ENCODE data around the gene PRDX5.
A peak's percentile ranks its signal among the peaks of the same experiment; 100 is the strongest.

Gene PRDX5

DNA sequence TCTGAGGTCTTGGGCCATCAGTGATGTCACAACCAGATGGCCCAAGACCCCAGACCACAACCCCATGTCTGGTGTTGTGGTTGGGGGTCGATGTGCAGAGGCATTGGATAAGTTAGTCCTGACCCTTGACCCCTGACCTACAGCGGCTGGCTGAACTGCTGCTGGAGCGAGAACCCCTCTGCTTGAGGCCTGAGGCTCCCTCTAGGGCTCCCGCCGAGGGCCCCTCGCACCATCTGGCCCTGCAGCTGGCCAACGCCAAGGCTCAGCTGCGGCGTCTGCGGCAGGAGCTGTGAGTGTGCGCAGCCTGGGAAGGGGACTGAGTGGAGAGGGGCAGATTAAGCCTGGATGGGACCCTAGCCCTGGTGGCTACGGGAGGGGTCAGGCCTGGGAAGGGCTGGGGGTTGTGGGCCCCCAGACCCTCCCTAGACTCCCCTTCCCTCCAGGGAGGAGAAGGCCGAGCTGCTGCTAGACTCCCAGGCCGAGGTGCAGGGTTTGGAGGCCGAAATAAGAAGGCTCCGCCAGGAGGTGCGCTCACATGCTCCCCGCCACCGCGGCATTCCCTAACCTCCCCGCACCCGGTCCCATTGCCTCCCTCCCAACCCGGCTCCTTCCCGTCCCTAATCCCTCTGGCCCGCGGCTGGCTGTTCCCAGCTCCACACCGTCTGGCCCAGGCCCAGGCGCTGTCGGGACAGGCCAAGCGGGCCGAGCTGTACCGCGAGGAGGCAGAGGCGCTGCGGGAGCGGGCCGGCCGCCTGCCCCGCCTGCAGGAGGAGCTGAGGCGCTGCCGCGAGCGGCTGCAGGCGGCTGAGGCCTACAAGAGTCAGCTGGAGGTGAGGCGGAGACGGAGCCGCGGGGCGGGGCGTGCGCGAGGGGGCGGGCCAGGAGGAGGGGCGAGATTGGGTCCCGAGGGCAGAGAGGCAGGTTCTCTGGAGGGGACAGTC lies 24.2 kb downstream of the PRDX5 start:
- ChIA-PET CTCF (interaction anchor here (0.6 to 21.8 kb wide), 17 partner anchors 3 to 136 kb away, joined by 3 to 414 read pairs (median 4); partner anchors contain the start of genes CATSPERZ, CCDC88B, ESRRA and FERMT3), POLR2A (interaction anchor here (0.7 to 1.6 kb wide), 6 partner anchors 10 to 71 kb away, joined by 3 to 10 read pairs (median 3); partner anchors contain the start of genes ESRRA, PRDX5 and TRMT112)
- DNase-seq (ENCODE audit: low read depth, low spot score) = peak; percentile 28
- peak overlapping the region; percentile 55 for H3K4me3 ChIP-seq (ENCODE audit: low read depth, low read length)
- TF ChIP-seq, protein P1, sequence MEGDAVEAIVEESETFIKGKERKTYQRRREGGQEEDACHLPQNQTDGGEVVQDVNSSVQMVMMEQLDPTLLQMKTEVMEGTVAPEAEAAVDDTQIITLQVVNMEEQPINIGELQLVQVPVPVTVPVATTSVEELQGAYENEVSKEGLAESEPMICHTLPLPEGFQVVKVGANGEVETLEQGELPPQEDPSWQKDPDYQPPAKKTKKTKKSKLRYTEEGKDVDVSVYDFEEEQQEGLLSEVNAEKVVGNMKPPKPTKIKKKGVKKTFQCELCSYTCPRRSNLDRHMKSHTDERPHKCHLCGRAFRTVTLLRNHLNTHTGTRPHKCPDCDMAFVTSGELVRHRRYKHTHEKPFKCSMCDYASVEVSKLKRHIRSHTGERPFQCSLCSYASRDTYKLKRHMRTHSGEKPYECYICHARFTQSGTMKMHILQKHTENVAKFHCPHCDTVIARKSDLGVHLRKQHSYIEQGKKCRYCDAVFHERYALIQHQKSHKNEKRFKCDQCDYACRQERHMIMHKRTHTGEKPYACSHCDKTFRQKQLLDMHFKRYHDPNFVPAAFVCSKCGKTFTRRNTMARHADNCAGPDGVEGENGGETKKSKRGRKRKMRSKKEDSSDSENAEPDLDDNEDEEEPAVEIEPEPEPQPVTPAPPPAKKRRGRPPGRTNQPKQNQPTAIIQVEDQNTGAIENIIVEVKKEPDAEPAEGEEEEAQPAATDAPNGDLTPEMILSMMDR (IDR thresholded peaks at IDR 0.05; ENCODE audit: insufficient read depth, low read length, missing control alignments) = peak; percentile 67

DNA sequence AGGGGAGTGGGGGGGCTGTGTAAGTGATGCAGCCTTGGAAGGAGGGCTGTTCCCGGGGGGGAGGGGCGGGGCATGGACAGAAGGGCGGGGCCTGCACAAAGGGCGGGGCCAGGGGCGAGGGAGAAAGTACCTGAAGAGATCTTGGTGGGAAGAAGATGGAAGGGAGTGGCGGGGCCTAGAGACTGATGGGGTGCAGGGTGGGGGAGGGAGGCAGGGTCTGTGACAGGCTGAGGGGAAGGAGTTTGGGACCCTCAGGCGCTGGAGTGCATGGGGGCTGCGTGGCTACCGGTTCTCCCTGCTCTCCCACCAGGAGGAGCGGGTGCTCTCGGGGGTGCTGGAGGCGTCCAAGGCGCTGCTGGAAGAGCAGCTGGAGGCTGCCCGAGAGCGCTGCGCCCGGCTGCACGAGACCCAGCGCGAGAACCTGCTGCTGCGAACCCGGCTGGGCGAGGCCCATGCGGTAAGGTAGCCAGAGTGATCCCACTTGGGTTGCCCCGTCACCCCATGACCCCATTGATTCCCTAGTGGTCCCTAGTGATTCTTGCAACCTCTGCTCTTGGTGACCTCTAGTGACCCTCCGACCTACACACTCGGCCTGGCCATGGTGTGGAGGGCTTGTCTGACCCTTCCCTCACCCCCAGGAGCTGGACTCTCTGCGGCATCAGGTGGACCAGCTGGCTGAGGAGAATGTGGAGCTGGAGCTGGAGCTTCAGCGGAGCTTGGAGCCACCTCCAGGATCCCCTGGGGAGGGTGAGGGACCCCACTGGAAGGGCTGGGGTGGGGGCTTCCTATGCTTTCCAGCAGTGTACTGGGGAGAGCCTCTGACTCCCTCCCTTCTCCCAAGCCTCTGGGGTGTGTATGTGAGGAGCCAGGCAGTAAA lies 25.2 kb downstream of the PRDX5 start:
- no peak overlapping the region; the same call in 1 of the 2 replicates for H3K4me3 ChIP-seq (ENCODE audit: low read depth, low read length)
- no peak for DNase-seq (ENCODE audit: low read depth, low spot score)
- POLR2A ChIA-PET = interaction anchor here (0.7 to 1.6 kb wide), 4 partner anchors 12 to 72 kb away, joined by 3 to 10 read pairs (median 4); partner anchors contain the start of genes ESRRA and PRDX5
- TF ChIP-seq, protein P1 (IDR thresholded peaks at IDR 0.05; ENCODE audit: insufficient read depth, low read length, missing control alignments) = no peak
- CTCF ChIA-PET = interaction anchor here (0.8 to 21.8 kb wide), 13 partner anchors 4 to 137 kb away, joined by 3 to 414 read pairs (median 4); partner anchors contain the start of genes CATSPERZ, CCDC88B, ESRRA and PRDX5

DNA sequence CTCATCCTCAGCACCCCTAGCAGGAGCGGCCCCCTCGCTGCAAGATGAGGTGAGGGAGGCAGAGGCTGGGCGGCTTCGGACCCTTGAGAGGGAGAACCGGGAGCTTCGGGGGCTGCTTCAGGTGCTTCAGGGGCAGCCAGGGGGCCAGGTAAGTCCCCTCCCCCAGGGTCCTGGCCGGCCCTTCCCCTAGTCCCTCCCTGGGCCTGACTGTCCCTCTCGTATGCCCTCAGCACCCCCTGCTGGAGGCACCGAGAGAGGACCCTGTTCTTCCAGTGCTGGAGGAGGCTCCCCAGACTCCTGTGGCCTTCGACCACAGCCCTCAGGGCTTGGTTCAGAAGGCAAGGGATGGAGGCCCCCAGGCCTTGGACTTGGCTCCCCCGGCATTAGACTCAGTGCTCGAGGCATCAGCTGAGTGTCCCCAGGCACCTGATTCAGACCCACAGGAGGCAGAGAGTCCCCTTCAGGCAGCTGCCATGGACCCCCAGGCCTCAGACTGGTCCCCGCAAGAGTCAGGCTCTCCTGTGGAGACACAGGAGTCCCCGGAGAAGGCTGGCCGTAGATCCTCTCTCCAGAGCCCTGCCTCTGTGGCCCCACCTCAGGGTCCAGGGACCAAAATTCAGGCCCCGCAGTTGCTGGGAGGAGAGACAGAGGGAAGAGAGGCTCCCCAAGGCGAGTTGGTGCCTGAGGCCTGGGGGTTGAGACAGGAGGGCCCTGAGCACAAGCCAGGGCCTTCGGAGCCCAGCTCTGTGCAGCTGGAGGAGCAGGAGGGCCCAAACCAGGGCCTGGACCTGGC lies 26.0 kb downstream of the PRDX5 start:
- DNase-seq (ENCODE audit: low read depth, low spot score) = no peak
- TF ChIP-seq, protein P1 (IDR thresholded peaks at IDR 0.05; ENCODE audit: insufficient read depth, low read length, missing control alignments) = peak; percentile 25
- no peak overlapping the region for H3K4me3 ChIP-seq (ENCODE audit: low read depth, low read length)
- CTCF ChIA-PET = interaction anchor here (0.8 to 21.8 kb wide), 6 partner anchors 5 to 138 kb away, joined by 3 to 414 read pairs (median 12); partner anchors contain the start of genes CATSPERZ, CCDC88B, ESRRA and PRDX5
- POLR2A ChIA-PET = no interaction called here

DNA sequence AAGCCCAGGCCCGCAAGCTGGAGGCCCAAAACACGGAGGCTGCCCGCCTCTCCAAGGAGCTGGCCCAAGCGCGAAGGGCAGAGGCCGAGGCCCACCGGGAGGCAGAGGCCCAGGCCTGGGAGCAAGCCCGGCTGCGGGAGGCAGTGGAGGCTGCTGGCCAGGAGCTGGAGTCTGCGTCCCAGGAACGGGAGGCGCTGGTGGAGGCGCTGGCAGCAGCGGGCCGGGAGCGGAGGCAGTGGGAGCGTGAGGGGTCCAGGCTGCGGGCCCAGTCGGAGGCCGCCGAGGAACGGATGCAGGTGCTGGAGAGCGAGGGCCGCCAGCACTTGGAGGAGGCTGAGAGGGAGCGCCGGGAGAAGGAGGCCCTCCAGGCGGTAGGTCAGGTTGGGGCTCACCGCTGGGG lies 26.9 kb downstream of the PRDX5 start:
- TF ChIP-seq, protein P1 (IDR thresholded peaks at IDR 0.05; ENCODE audit: insufficient read depth, low read length, missing control alignments) = no peak
- H3K4me3 ChIP-seq (ENCODE audit: low read depth, low read length) = no peak overlapping the region
- ChIA-PET POLR2A (no interaction called here), CTCF (interaction anchor here (2.0 to 21.8 kb wide), 4 partner anchors 5 to 41 kb away, joined by 11 to 414 read pairs (median 214); partner anchors contain the start of genes CCDC88B, PRDX5, RPS6KA4 and TRMT112)
- no peak for DNase-seq (ENCODE audit: low read depth, low spot score)

DNA sequence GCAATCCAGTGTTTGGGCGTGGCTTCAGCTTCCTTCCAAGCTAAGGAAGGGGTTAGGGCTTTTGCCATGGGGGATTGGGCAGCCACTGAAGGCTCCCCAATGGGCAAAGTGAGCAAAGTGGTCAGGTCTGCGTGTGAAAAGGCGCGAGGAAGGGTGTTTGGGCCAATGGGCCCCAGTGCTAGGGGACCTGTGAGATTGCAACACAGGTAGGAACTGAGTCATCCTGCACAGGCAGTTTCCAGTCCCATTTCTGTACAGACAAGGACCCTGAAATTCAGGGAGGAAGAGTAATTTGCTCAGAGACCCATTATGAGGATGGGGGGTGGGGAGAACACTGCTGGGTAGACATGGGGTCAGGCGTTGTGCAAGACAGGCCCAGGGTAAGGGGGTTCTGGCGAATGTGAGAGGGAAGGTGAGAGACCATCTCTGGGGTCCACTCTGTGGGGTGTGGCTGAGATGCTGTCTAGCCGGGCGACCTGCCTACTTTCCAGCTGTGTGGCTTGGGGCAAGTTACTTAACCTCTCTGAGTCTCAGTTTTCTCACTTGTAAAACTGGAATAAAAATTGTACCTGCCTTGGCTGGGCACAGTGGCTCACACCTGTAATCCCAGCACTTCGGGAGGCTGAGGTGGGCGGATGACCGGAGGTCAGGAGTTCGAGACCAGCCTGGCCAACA lies 29.4 kb downstream of the PRDX5 start:
- H3K4me3 ChIP-seq (ENCODE audit: low read depth, low read length) = no peak overlapping the region
- ChIA-PET POLR2A (no interaction called here), CTCF (interaction anchor here (12.3 to 21.8 kb wide), 3 partner anchors 4 to 44 kb away, joined by 127 to 414 read pairs (median 414); partner anchors contain the start of genes CCDC88B, ESRRA and RPS6KA4)
- TF ChIP-seq, protein P1 (IDR thresholded peaks at IDR 0.05; ENCODE audit: insufficient read depth, low read length, missing control alignments) = no peak
- no peak for DNase-seq (ENCODE audit: low read depth, low spot score)

Measured in AG04449 (cell line).